VCaP (cell line): ENCODE data around the gene SBNO1.

ENCODE experiments used
- H3K27ac ChIP-seq: fragments of 450-650 bp; 2 replicates; pipeline ENCODE4 v1.5.1; 2017
- CTCF ChIP-seq: fragments of 450-650 bp; conservative IDR thresholded peaks from 2 replicates; pipeline ENCODE4 v1.5.1; 2017; ENCODE audit warnings: mild to moderate bottlenecking, moderate library complexity

The SBNO1 gene

GRCh38 chr12:123306200-123306599, 58.4 kb downstream of the SBNO1 start:
- H3K27ac ChIP-seq, result no peak overlapping the region
- no peak for TF ChIP-seq CTCF

- TF ChIP-seq CTCF, result no peak
- no peak overlapping the region for H3K27ac ChIP-seq
Observed at GRCh38 chr12:123305136-123305535, 59.5 kb downstream of the SBNO1 start.

GRCh38 chr12:123293178-123293760, 71.4 kb downstream of the SBNO1 start:
- no peak overlapping the region for H3K27ac ChIP-seq

GRCh38 chr12:123289911-123290310, 74.7 kb downstream of the SBNO1 start:
- no peak for TF ChIP-seq CTCF
- H3K27ac ChIP-seq, result no peak overlapping the region

More at GRCh38 chr12:123293178-123293760, 71.4 kb downstream of the SBNO1 start:
- TF ChIP-seq CTCF, result no peak

- no peak for TF ChIP-seq CTCF
- no peak overlapping the region for H3K27ac ChIP-seq
Observed at GRCh38 chr12:123288751-123289346, 75.8 kb downstream of the SBNO1 start.

- no peak overlapping the region for H3K27ac ChIP-seq
- TF ChIP-seq CTCF, result no peak
Observed at GRCh38 chr12:123286652-123287373, 77.8 kb downstream of the SBNO1 start.

- no peak for TF ChIP-seq CTCF
- H3K27ac ChIP-seq, result no peak overlapping the region
Observed at GRCh38 chr12:123284669-123285068, 80.0 kb downstream of the SBNO1 start.
